Mammary epithelial cell (primary cell): ENCODE data around the gene GADD45A.

Experiments used
- CTCF ChIP-seq, 2 donors: IDR thresholded peaks in 1 of 2; conservative IDR thresholded peaks in 1 of 2; 2 replicates each; pipeline ENCODE4 v1.5.1; 2011 to 2012; ENCODE audit warnings: inconsistent platforms in 2 of 2, low read length in 2 of 2, mild to moderate bottlenecking in 2 of 2, control low read depth in 1 of 2, low read depth in 1 of 2; ENCODE audit not compliant: insufficient read depth in 1 of 2; ENCODE audit errors: extremely low read depth in 1 of 2
- EZH2 ChIP-seq: IDR thresholded peaks from 2 replicates; pipeline ENCODE4 v1.6.1; 2012; ENCODE audit warnings: low read length, inconsistent platforms, borderline replicate concordance

DNA sequence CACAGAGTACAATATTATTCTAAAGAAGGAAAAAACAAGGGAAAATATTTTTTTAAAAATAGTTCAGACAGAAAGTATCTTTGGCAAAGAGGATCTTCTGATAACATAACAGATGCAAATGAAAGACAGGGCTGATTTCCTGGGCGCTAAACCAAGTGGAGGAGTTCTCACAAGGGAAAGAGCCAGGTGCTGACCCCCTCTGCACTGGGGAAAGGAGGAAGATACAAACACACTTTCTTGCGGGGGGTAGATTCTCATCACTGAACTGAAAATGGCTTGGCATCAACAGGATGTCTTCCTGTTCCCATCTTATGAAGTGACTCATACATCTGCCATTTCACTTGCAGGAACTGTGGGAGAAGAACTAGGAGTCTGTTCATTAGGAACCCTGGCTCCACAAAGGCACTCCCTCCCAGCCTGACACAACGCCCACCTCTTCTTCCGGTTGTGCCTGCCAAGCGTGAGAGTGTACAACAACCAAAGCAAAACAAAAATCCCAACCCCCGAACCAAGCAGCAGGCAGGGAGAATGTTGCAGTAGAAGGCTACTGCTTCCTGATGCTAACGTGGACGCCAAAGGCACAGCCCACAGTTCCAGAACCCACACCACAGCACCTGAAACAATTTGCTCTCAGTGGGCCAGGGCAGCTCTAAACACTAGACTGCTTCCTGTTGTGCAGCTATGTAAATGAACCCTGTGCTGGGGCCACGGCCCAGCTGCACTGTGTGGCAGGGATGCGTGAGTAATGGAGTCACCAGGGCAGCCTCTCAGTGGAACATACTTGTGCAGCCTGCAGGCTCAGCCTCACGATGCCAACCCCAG lies 51.0 kb downstream of the GADD45A start:
- TF ChIP-seq CTCF (conservative IDR thresholded peaks at IDR 0.05 in 1 of 2, IDR thresholded peaks at IDR 0.05 in 1 of 2; ENCODE audit: extremely low read depth in 1 of 2, insufficient read depth in 1 of 2, low read depth in 1 of 2, low read length in 2 of 2) = no peak
- TF ChIP-seq EZH2 = no peak
